Measurements from ENCODE around the gene EXT2. TPM values are rescaled to one million over a fixed set of nuclear protein-coding genes. Genes with fewer than 3 reads are reported as not detected.

Gene EXT2
- total RNA-seq, 1 donor from 2014 or later: 140 TPM

DNA sequence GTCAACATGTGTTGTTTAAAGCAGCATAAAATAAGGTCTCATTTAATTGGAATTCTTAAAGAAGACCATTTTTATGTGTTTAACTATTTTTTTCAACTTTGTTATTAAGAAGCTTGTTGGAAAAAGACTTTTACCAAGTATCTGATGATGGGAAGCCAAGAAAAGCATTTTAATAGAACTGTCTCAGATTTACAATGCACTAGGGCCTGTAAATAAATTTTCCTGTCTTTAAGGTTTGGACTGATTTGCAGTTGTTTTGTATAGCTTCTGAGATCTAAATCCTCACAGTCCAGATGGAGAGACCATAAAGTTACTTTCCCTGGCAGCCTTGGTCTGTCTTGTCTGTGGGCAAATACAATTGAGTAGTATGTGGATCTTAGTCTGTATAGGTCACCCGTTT is 41.6 kb downstream of the EXT2 start:
- H3K4me3 ChIP-seq (ENCODE audit: low read depth, low read length): no peak overlapping the region
- no peak for DNase-seq (ENCODE audit: low read depth)
- TF ChIP-seq, protein P1, sequence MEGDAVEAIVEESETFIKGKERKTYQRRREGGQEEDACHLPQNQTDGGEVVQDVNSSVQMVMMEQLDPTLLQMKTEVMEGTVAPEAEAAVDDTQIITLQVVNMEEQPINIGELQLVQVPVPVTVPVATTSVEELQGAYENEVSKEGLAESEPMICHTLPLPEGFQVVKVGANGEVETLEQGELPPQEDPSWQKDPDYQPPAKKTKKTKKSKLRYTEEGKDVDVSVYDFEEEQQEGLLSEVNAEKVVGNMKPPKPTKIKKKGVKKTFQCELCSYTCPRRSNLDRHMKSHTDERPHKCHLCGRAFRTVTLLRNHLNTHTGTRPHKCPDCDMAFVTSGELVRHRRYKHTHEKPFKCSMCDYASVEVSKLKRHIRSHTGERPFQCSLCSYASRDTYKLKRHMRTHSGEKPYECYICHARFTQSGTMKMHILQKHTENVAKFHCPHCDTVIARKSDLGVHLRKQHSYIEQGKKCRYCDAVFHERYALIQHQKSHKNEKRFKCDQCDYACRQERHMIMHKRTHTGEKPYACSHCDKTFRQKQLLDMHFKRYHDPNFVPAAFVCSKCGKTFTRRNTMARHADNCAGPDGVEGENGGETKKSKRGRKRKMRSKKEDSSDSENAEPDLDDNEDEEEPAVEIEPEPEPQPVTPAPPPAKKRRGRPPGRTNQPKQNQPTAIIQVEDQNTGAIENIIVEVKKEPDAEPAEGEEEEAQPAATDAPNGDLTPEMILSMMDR (conservative IDR thresholded peaks at IDR 0.05; ENCODE audit: low read depth, low read length): no peak

DNA sequence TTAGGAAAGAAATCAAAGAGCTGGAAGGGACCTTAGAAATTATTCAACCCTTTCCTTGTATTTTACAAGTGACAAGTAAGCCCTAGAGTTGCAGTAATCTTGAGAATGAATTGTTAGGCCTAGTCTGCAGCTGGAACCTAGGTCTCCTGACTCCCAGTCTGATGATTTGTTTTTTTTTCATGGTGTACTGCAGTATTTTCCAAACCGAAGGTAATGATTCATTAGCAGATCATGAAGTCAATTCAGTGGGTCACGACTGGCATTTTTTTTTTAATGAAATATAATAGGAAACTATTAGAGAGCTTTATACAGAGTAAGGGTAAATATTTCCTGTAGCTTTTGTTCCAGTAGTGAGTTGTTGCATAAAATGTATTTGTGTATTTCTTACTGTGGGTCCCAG is 42.8 kb downstream of the EXT2 start:
- no peak overlapping the region for H3K4me3 ChIP-seq (ENCODE audit: low read depth, low read length)
- no peak for DNase-seq (ENCODE audit: low read depth)
- TF ChIP-seq, protein P1 (conservative IDR thresholded peaks at IDR 0.05; ENCODE audit: low read depth, low read length): no peak

DNA sequence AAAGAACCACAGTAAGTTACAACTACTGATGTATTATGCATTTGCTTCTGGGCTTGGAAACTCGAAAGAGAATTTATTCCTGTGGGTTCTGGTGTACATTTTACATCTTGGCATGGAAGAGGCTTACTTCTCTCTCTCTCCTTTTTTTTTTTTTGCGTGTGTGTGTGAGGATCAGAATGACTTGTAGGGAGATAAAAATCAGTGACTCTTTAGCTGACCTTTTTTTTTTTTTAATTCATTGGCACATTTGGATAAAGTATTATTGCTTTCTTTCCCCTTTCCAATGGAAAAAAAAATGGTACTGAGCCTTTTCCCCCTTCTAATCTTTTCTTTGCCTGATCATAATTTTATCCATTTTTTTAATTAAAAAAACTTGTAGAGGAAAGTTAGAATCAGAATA is 43.5 kb downstream of the EXT2 start:
- no peak overlapping the region for H3K4me3 ChIP-seq (ENCODE audit: low read depth, low read length)
- TF ChIP-seq, protein P1 (conservative IDR thresholded peaks at IDR 0.05; ENCODE audit: low read depth, low read length): no peak
- no peak for DNase-seq (ENCODE audit: low read depth)

DNA sequence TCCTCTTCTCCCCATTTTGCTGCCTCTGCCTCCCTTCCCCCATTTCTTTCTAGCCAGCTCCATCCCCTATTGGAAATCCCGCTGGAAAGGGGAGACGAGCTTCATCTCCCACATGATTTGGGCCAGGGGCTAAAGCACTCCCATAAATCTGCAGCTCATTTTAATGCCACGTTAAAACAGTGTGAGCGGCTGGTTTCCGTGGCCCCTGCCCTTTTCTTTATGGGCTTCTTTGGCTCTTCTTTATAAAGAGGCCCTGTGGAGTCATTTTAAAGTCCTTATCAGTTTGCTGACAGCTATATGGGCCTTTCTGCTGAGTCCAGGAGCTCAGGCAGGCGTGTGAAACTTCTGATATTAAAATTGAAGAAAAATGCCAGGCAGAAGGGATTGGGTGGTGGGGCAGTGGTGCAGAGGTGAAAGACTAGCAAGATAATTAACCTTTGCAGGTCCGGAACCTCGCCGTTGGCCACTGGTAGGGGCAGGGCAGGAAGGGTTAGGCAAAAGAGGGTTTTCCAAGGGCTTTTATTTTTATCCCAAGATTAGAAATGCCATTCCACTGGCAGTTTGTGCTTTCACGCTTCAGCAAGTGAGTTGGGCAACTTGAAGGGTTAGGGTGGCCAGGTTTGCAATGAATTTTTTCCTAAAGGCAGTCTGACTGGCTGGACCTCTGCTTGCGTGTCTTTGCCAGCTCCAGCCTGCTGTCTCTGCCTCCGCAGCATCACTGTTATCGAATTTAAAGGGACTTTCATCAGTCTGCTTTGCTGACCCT is 44.3 kb downstream of the EXT2 start:
- no peak for DNase-seq (ENCODE audit: low read depth)

DNA sequence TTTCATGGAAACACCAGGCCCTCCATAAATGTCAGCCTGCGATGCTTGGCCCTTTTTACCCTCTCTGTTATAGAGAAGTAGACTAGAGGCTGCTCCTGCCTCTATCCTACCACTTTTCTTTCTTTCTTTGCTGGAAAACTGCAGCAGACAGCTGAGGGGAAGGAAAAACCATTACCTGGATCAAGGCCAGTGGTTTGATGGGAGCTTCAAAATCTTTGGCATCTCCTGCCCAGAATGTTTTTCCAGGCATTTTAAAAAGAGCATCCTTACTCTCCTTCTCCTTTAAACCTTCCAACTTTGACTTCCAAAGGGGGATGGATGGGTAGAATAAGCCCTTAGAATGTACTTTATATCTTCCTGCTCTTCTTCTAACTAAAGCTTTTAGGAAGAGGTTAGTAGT is 44.9 kb downstream of the EXT2 start:
- TF ChIP-seq, protein P1 (conservative IDR thresholded peaks at IDR 0.05; ENCODE audit: low read depth, low read length): no peak
- no peak overlapping the region for H3K4me3 ChIP-seq (ENCODE audit: low read depth, low read length)
- DNase-seq (ENCODE audit: low read depth): no peak

More for the DNA sequence above, 44.3 kb downstream of the EXT2 start:
- TF ChIP-seq, protein P1 (conservative IDR thresholded peaks at IDR 0.05; ENCODE audit: low read depth, low read length): no peak
- H3K4me3 ChIP-seq (ENCODE audit: low read depth, low read length): no peak overlapping the region

DNA sequence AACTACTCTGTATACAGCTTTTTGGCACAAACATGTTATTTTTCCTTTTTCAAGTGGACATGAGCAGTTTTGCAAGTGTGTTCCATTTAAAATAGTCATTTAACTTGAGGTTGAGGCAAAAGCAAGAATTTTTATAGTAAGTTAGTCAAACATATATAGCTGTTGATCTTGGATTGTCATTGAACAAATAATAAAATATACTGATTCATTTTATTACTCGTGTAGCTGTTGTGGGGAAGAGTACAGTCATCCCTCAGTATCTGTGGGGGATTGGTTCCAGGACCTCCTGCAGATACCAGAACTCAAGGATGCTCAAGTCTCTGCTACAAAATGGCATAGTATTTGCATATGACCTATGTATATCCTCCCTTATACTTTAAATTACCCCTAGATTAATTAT is 45.3 kb downstream of the EXT2 start:
- H3K4me3 ChIP-seq (ENCODE audit: low read depth, low read length): no peak overlapping the region
- no peak for DNase-seq (ENCODE audit: low read depth)
- TF ChIP-seq, protein P1 (conservative IDR thresholded peaks at IDR 0.05; ENCODE audit: low read depth, low read length): no peak
